Ishikawa (cell line): ENCODE results near the gene SLC12A3.

Experiments
- CEBPB ChIP-seq: IDR thresholded peaks from 2 replicates; pipeline ENCODE4 v1.6.1; 2012
- CREB1 ChIP-seq: IDR thresholded peaks from 2 replicates; pipeline ENCODE4 v1.6.1; 2012; ENCODE audit warnings: low read depth
- EGR1 ChIP-seq: IDR thresholded peaks from 2 replicates; pipeline ENCODE4 v1.6.1; 2012
- EP300 ChIP-seq: IDR thresholded peaks from 2 replicates; pipeline ENCODE4 v1.6.1; 2012; ENCODE audit warnings: borderline replicate concordance
- FOXM1 ChIP-seq: IDR thresholded peaks from 2 replicates; pipeline ENCODE4 v1.6.1; 2012; ENCODE audit warnings: low read depth, borderline replicate concordance
- NFIC ChIP-seq: IDR thresholded peaks from 2 replicates; pipeline ENCODE4 v1.6.1; 2012
- RAD21 ChIP-seq: IDR thresholded peaks from 2 replicates; pipeline ENCODE4 v1.6.1; 2012; ENCODE audit warnings: low read depth
- TAF1 ChIP-seq: IDR thresholded peaks from 2 replicates; pipeline ENCODE4 v1.6.1; 2012; ENCODE audit warnings: low read depth, mild to moderate bottlenecking
- TCF12 ChIP-seq: IDR thresholded peaks from 2 replicates; pipeline ENCODE4 v1.6.1; 2012; ENCODE audit warnings: low read depth
- TEAD4 ChIP-seq: IDR thresholded peaks from 2 replicates; pipeline ENCODE4 v1.6.1; 2012
- YY1 ChIP-seq: IDR thresholded peaks from 2 replicates; pipeline ENCODE4 v1.6.1; 2012; ENCODE audit warnings: low read depth
- ZBTB7A ChIP-seq: IDR thresholded peaks from 2 replicates; pipeline ENCODE4 v1.6.1; 2012; ENCODE audit warnings: low read depth
- TF ChIP-seq, protein P1 (sequence below): IDR thresholded peaks from 2 replicates; pipeline ENCODE4 v1.6.1; 2012; ENCODE audit warnings: low read depth, mild to moderate bottlenecking
- TF ChIP-seq, protein P2 (sequence below): IDR thresholded peaks from 2 replicates; pipeline ENCODE4 v1.6.1; 2012

DNA sequence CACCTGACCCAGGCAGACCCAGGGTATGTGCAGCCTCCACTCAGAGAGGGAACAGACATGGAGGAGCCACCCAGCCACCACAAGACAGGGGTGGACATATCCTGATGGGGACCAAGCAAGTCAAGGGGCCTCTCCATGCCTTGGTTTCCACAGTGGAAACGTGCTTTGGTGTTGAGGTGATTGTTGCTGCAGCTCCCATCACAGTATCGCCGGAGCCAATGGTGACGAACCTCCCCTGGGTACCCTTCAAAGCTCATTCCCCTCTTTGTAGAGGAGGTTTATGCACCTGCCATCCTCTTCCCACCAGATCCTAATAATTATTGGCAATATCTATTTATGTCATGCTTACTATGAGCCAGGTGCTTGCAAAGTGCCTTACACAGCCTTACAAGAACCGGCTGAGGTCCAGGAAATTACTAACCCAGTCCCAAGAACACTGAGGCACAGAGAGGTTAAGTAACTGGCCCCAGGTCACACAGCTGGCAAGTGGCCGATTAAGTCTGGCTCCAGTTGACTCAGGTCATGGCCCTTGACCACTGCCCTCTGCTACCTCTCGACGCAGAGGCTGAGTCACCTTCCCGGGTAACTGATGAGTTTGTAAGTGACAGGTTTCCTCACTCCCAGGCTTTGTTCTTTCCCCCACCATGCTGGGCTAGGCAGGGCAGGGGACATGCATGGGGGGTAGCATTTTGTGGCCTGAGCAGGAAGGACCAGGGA lies 20.6 kb downstream of the SLC12A3 start:
- TF ChIP-seq RAD21 (no peak), TAF1 (no peak), NFIC (no peak), EP300 (no peak), YY1 (no peak), CREB1 (no peak), FOXM1 (no peak), TEAD4 (no peak), CEBPB (no peak), EGR1 (no peak), TCF12 (no peak), ZBTB7A (no peak)
- TF ChIP-seq, protein P1, sequence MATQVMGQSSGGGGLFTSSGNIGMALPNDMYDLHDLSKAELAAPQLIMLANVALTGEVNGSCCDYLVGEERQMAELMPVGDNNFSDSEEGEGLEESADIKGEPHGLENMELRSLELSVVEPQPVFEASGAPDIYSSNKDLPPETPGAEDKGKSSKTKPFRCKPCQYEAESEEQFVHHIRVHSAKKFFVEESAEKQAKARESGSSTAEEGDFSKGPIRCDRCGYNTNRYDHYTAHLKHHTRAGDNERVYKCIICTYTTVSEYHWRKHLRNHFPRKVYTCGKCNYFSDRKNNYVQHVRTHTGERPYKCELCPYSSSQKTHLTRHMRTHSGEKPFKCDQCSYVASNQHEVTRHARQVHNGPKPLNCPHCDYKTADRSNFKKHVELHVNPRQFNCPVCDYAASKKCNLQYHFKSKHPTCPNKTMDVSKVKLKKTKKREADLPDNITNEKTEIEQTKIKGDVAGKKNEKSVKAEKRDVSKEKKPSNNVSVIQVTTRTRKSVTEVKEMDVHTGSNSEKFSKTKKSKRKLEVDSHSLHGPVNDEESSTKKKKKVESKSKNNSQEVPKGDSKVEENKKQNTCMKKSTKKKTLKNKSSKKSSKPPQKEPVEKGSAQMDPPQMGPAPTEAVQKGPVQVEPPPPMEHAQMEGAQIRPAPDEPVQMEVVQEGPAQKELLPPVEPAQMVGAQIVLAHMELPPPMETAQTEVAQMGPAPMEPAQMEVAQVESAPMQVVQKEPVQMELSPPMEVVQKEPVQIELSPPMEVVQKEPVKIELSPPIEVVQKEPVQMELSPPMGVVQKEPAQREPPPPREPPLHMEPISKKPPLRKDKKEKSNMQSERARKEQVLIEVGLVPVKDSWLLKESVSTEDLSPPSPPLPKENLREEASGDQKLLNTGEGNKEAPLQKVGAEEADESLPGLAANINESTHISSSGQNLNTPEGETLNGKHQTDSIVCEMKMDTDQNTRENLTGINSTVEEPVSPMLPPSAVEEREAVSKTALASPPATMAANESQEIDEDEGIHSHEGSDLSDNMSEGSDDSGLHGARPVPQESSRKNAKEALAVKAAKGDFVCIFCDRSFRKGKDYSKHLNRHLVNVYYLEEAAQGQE = no peak
- TF ChIP-seq, protein P2, sequence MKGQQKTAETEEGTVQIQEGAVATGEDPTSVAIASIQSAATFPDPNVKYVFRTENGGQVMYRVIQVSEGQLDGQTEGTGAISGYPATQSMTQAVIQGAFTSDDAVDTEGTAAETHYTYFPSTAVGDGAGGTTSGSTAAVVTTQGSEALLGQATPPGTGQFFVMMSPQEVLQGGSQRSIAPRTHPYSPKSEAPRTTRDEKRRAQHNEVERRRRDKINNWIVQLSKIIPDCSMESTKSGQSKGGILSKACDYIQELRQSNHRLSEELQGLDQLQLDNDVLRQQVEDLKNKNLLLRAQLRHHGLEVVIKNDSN = no peak
